Testis (tissue), 2 donors: Measurements from ENCODE around the gene KCNIP1.

ENCODE experiments used
- POLR2A ChIP-seq: fragments of 450-650 bp; IDR thresholded peaks from one replicate; pipeline ENCODE4 v1.6.1; 2017; ENCODE audit warnings: antibody characterized with exemption, mild to moderate bottlenecking, moderate library complexity
- TF ChIP-seq, protein P1 (sequence below), 3 experiments: fragments of 450-650 bp in 2 of 3; fragments of 200-600 bp in 1 of 3; sonication (generic) in 1 of 3; IDR thresholded peaks; one replicate each; pipeline ENCODE4 v1.5.1; 2016 to 2019; ENCODE audit warnings: antibody characterized with exemption in 3 of 3, mild to moderate bottlenecking in 2 of 3, moderate library complexity in 1 of 3

- TF ChIP-seq, protein P1, sequence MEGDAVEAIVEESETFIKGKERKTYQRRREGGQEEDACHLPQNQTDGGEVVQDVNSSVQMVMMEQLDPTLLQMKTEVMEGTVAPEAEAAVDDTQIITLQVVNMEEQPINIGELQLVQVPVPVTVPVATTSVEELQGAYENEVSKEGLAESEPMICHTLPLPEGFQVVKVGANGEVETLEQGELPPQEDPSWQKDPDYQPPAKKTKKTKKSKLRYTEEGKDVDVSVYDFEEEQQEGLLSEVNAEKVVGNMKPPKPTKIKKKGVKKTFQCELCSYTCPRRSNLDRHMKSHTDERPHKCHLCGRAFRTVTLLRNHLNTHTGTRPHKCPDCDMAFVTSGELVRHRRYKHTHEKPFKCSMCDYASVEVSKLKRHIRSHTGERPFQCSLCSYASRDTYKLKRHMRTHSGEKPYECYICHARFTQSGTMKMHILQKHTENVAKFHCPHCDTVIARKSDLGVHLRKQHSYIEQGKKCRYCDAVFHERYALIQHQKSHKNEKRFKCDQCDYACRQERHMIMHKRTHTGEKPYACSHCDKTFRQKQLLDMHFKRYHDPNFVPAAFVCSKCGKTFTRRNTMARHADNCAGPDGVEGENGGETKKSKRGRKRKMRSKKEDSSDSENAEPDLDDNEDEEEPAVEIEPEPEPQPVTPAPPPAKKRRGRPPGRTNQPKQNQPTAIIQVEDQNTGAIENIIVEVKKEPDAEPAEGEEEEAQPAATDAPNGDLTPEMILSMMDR (IDR thresholded peaks at IDR 0.05) = no peak
- no peak for TF ChIP-seq POLR2A
These were observed 31.1 kb downstream of the KCNIP1 start for GRCh38 chr5:170534941-170535340.
